Peyer's patch (tissue), 4 donors: ENCODE results near the gene TBCD.

ENCODE experiments used
- CTCF ChIP-seq, 6 experiments: fragments of 450-650 bp in 4 of 6; fragments of 200-600 bp in 2 of 6; sonication (generic) in 1 of 6; IDR thresholded peaks; one replicate each; pipeline ENCODE4 v1.5.1; 2017 to 2019; ENCODE audit warnings: antibody characterized with exemption in 6 of 6, mild to moderate bottlenecking in 3 of 6, moderate library complexity in 1 of 6
- POLR2A ChIP-seq, 2 donors: fragments of 450-650 bp; IDR thresholded peaks; one replicate each; pipeline ENCODE4 v1.5.1; 2017; ENCODE audit warnings: antibody characterized with exemption in 2 of 2, mild to moderate bottlenecking in 2 of 2, moderate library complexity in 2 of 2

- TF ChIP-seq CTCF (IDR thresholded peaks at IDR 0.05) = no peak
- no peak for TF ChIP-seq POLR2A (IDR thresholded peaks at IDR 0.05)
These were observed 48.7 kb upstream of the TBCD start for GRCh38 chr17:82703036-82703745.
